Measurements from ENCODE around the gene ISG20L2.
A peak's percentile ranks its signal among the peaks of the same experiment; 100 is the strongest.

The ISG20L2 gene

GRCh38 chr1:156728599-156729462 is at the start of gene ISG20L2:
Gene ISG20L2 (minus strand): TSS chr1:156728766. CDS start chr1:156727652, 1,114 bp downstream.
- Histone ChIP-seq H3K9me3 (ENCODE audit: low read length) (no peaks in the 10 kb centered on the region), H3K79me2 (ENCODE audit: insufficient read depth, low read length) (peaks cover 44% of the 10 kb centered on the region), H3K9ac (ENCODE audit: low read length) (peak within 1 kb of the TSS; percentile 100), H3K4me3 (ENCODE audit: low read depth, low read length, poor library complexity, severe bottlenecking) (peak within 1 kb of the TSS; percentile 100), H3K4me2 (ENCODE audit: low read length) (peak within 1 kb of the TSS; percentile 95), H4K20me1 (ENCODE audit: insufficient read depth, low read length) (0 out of 2 replicates have a peak, but pooled peaks cover 3% of the 10 kb centered on the region), H3K27ac (ENCODE audit: low read depth, low read length, poor library complexity, severe bottlenecking) (peak within 1 kb of the TSS; percentile 76), H3K4me1 (ENCODE audit: insufficient read depth, low read length, severe bottlenecking) (peaks cover 48% of the 10 kb centered on the region), H3K27me3 (ENCODE audit: insufficient read depth, low read length) (no peaks in the 10 kb centered on the region), H3F3A (ENCODE audit: insufficient read depth, low read length) (no peaks in the 10 kb centered on the region; the same call in 1 of the 2 replicates), H2AFZ (ENCODE audit: low read length) (no peak within 1 kb of the TSS), H3K36me3 (ENCODE audit: insufficient read depth, low read length) (peaks cover 35% of the 10 kb centered on the region), H3K9me2 (ENCODE audit: low read depth, low read length) (no peaks in the 10 kb centered on the region)
- TF ChIP-seq EZH2 (IDR thresholded peaks at IDR 0.05; ENCODE audit: borderline replicate concordance, low read length) (no peak), CTCF (IDR thresholded peaks at IDR 0.05; ENCODE audit: low read length) (no peak)

GRCh38 chr1:156777573-156777972 is 49.0 kb upstream of the ISG20L2 start:
- Histone ChIP-seq H3K36me3 (ENCODE audit: insufficient read depth, low read length) (peaks cover 32% of the 10 kb centered on the region), H3K4me1 (ENCODE audit: insufficient read depth, low read length, severe bottlenecking) (peaks cover 20% of the 10 kb centered on the region), H3K4me3 (ENCODE audit: low read depth, low read length, poor library complexity, severe bottlenecking) (no peak overlapping the region), H3K79me2 (ENCODE audit: insufficient read depth, low read length) (peaks cover 70% of the 10 kb centered on the region), H4K20me1 (ENCODE audit: insufficient read depth, low read length) (no peaks in the 10 kb centered on the region), H3K9ac (ENCODE audit: low read length) (no peak overlapping the region), H2AFZ (ENCODE audit: low read length) (no peak overlapping the region), H3K9me2 (ENCODE audit: low read depth, low read length) (no peaks in the 10 kb centered on the region), H3F3A (ENCODE audit: insufficient read depth, low read length) (no peaks in the 10 kb centered on the region), H3K27ac (ENCODE audit: low read depth, low read length, poor library complexity, severe bottlenecking) (no peak overlapping the region), H3K9me3 (ENCODE audit: low read length) (no peaks in the 10 kb centered on the region), H3K4me2 (ENCODE audit: low read length) (no peak overlapping the region), H3K27me3 (ENCODE audit: insufficient read depth, low read length) (no peaks in the 10 kb centered on the region)
- TF ChIP-seq EZH2 (IDR thresholded peaks at IDR 0.05; ENCODE audit: borderline replicate concordance, low read length) (no peak), CTCF (IDR thresholded peaks at IDR 0.05; ENCODE audit: low read length) (no peak)

GRCh38 chr1:156776942-156777341 is 48.4 kb upstream of the ISG20L2 start:
- Histone ChIP-seq H3K9me3 (ENCODE audit: low read length) (no peaks in the 10 kb centered on the region), H3K4me1 (ENCODE audit: insufficient read depth, low read length, severe bottlenecking) (peaks cover 20% of the 10 kb centered on the region), H3K9ac (ENCODE audit: low read length) (peak overlapping the region; percentile 8; the same call in 1 of the 2 replicates), H3K4me3 (ENCODE audit: low read depth, low read length, poor library complexity, severe bottlenecking) (no peak overlapping the region), H3K27me3 (ENCODE audit: insufficient read depth, low read length) (no peaks in the 10 kb centered on the region), H4K20me1 (ENCODE audit: insufficient read depth, low read length) (no peaks in the 10 kb centered on the region), H2AFZ (ENCODE audit: low read length) (no peak overlapping the region), H3K27ac (ENCODE audit: low read depth, low read length, poor library complexity, severe bottlenecking) (no peak overlapping the region), H3K9me2 (ENCODE audit: low read depth, low read length) (no peaks in the 10 kb centered on the region), H3K36me3 (ENCODE audit: insufficient read depth, low read length) (peaks cover 29% of the 10 kb centered on the region), H3F3A (ENCODE audit: insufficient read depth, low read length) (no peaks in the 10 kb centered on the region), H3K4me2 (ENCODE audit: low read length) (no peak overlapping the region), H3K79me2 (ENCODE audit: insufficient read depth, low read length) (peaks cover 76% of the 10 kb centered on the region)
- no peak for TF ChIP-seq EZH2 (IDR thresholded peaks at IDR 0.05; ENCODE audit: borderline replicate concordance, low read length)
- no peak for TF ChIP-seq CTCF (IDR thresholded peaks at IDR 0.05; ENCODE audit: low read length)

Measured in OCI-LY1 (cell line).